GM23248 (cell line): Measurements from ENCODE around the gene UST. TPM values are rescaled to one million over a fixed set of nuclear protein-coding genes. Genes with fewer than 3 reads are reported as not detected.

ENCODE experiments used
- DNase-seq: peaks from one replicate; pipeline ENCODE4 v3.0.0-alpha.2; 2015
- H2AFZ ChIP-seq: fragments of 200-600 bp; sonication (generic); 2 replicates; pipeline ENCODE4 v1.6.1; 2016; ENCODE audit warnings: antibody characterized with exemption
- H3F3A ChIP-seq: fragments of 200-600 bp; sonication (generic); 2 replicates; pipeline ENCODE4 v1.6.1; 2016; ENCODE audit warnings: mild to moderate bottlenecking, antibody characterized with exemption, mixed run types; ENCODE audit not compliant: insufficient read depth
- H3K27ac ChIP-seq: fragments of 200-600 bp; sonication (generic); 2 replicates; pipeline ENCODE4 v1.5.1; 2016; ENCODE audit warnings: mild to moderate bottlenecking
- H3K27me3 ChIP-seq: fragments of 200-600 bp; sonication (generic); replicated peaks from 2 replicates; pipeline ENCODE4 v1.6.1; 2016; ENCODE audit warnings: mild to moderate bottlenecking; ENCODE audit not compliant: insufficient read depth
- H3K36me3 ChIP-seq: fragments of 200-600 bp; sonication (generic); 2 replicates; pipeline ENCODE4 v1.6.1; 2016; ENCODE audit warnings: low read depth, mild to moderate bottlenecking
- H3K4me1 ChIP-seq: fragments of 200-600 bp; sonication (generic); 2 replicates; pipeline ENCODE4 v1.6.1; 2016; ENCODE audit warnings: mild to moderate bottlenecking; ENCODE audit not compliant: insufficient read depth
- H3K4me2 ChIP-seq: fragments of 200-600 bp; sonication (generic); one replicate; pipeline ENCODE4 v1.6.1; 2016; ENCODE audit warnings: mild to moderate bottlenecking; ENCODE audit not compliant: unreplicated experiment
- H3K4me3 ChIP-seq: fragments of 200-600 bp; sonication (generic); 2 replicates; pipeline ENCODE4 v1.5.1; 2016; ENCODE audit warnings: mild to moderate bottlenecking
- H3K79me2 ChIP-seq: fragments of 200-600 bp; sonication (generic); 2 replicates; pipeline ENCODE4 v1.6.1; 2016; ENCODE audit warnings: mild to moderate bottlenecking; ENCODE audit not compliant: insufficient read depth
- H3K9ac ChIP-seq: fragments of 200-600 bp; sonication (generic); 2 replicates; pipeline ENCODE4 v1.6.1; 2016; ENCODE audit warnings: mild to moderate bottlenecking
- H3K9me2 ChIP-seq: fragments of 200-600 bp; sonication (generic); 2 replicates; pipeline ENCODE4 v1.6.1; 2016; ENCODE audit warnings: mixed run types, mild to moderate bottlenecking, moderate library complexity; ENCODE audit not compliant: insufficient read depth
- H3K9me3 ChIP-seq: fragments of 200-600 bp; sonication (generic); one replicate; pipeline ENCODE4 v1.6.1; 2017; ENCODE audit warnings: low read depth
- H4K20me1 ChIP-seq: fragments of 200-600 bp; sonication (generic); 2 replicates; pipeline ENCODE4 v1.6.0; 2016; ENCODE audit not compliant: insufficient read depth
- EZH2 ChIP-seq: fragments of 200-600 bp; sonication (generic); IDR thresholded peaks from 2 replicates; pipeline ENCODE4 v1.6.1; 2018; ENCODE audit warnings: antibody characterized with exemption, mild to moderate bottlenecking; ENCODE audit not compliant: insufficient read depth, poor library complexity, severe bottlenecking
- EZH2phosphoT487 ChIP-seq: fragments of 200-600 bp; sonication (generic); IDR thresholded peaks from 2 replicates; pipeline ENCODE4 v1.6.1; 2018; ENCODE audit warnings: antibody characterized with exemption, moderate library complexity, mild to moderate bottlenecking, low read depth; ENCODE audit not compliant: insufficient read depth
- WGBS, 2 experiments: methylation state at CpG; one replicate each; pipeline ENCODE4 v1.1.6; 2015 to 2017; ENCODE audit warnings: low lambda C conversion rate in 2 of 2, low coverage in 1 of 2; ENCODE audit errors: missing lambda C conversion rate in 2 of 2; 5-methylcytosine and 5-hydroxymethylcytosine counted together
- in situ Hi-C: fragments of 300-500 bp; cut with MboI; formaldehyde crosslinking; loops from 2 replicates; pipeline ENCODE4 v1.15.0; 2020
- polyA plus RNA-seq: library from polyadenylated mRNA; unstranded; fragments of >200 nt; fragmentation: Nextera tagmentation; extraction: Ambion mirVana; gene quantifications from 2 replicates; pipeline ENCODE4 v1.2.1, GENCODE V29; 2016
- total RNA-seq: library from RNA; depleted of rRNA; stranded (reverse); fragments of >200 nt; shearing (Covaris generic); gene quantifications from 2 replicates; pipeline ENCODE4 v1.2.3, GENCODE V29; 2014

The UST gene
- total and polyA plus RNA-seq, 2 experiments from 2014 or later, result 10.1 to 23.3 TPM

- no peak overlapping the region for H3K4me3 ChIP-seq
- no peaks in the 10 kb centered on the region for H3K27me3 ChIP-seq
- H3K79me2 ChIP-seq, result no peaks in the 10 kb centered on the region
- H2AFZ ChIP-seq, result no peak overlapping the region
- WGBS, 2 experiments, result 98 to 100% methylated on average over 1 of the region's 1 CpG
- H3K4me1 ChIP-seq, result no peaks in the 10 kb centered on the region
- no peak overlapping the region for H3K9ac ChIP-seq
- in situ Hi-C loops, result no loop called here
- no peak overlapping the region for H3K4me2 ChIP-seq
- no peaks in the 10 kb centered on the region for H3F3A ChIP-seq
- H3K36me3 ChIP-seq, result no peaks in the 10 kb centered on the region
- H3K9me3 ChIP-seq, result no peaks in the 10 kb centered on the region
- no peaks in the 10 kb centered on the region for H4K20me1 ChIP-seq
- no peak for DNase-seq
- TF ChIP-seq EZH2 (no peak), EZH2phosphoT487 (no peak)
- no peaks in the 10 kb centered on the region for H3K9me2 ChIP-seq
- H3K27ac ChIP-seq, result no peak overlapping the region
Measured at GRCh38 chr6:149057464-149057840, 310.6 kb downstream of the UST start.

- no peaks in the 10 kb centered on the region for H3K79me2 ChIP-seq
- 84 to 86% methylated on average over 7 of the region's 7 CpGs for WGBS, 2 experiments
- no peak for DNase-seq
- no peak overlapping the region for H3K27ac ChIP-seq
- no peaks in the 10 kb centered on the region for H4K20me1 ChIP-seq
- no peak overlapping the region for H2AFZ ChIP-seq
- H3K36me3 ChIP-seq, result no peaks in the 10 kb centered on the region
- TF ChIP-seq EZH2 (no peak), EZH2phosphoT487 (no peak)
- no peaks in the 10 kb centered on the region for H3K9me3 ChIP-seq
- no peak overlapping the region for H3K4me3 ChIP-seq
- H3K27me3 ChIP-seq, result no peaks in the 10 kb centered on the region
- no peak overlapping the region for H3K4me2 ChIP-seq
- no peaks in the 10 kb centered on the region for H3K9me2 ChIP-seq
- H3K4me1 ChIP-seq, result no peaks in the 10 kb centered on the region
- in situ Hi-C loops, result no loop called here
- H3K9ac ChIP-seq, result no peak overlapping the region
- no peaks in the 10 kb centered on the region for H3F3A ChIP-seq
Measured at GRCh38 chr6:149059557-149059956, 312.7 kb downstream of the UST start.

GRCh38 chr6:149060300-149060984 lies 313.6 kb downstream of the UST start:
- Histone ChIP-seq H3K4me1 (no peaks in the 10 kb centered on the region), H3K4me2 (no peak overlapping the region)

GRCh38 chr6:149060985-149061760 lies 314.3 kb downstream of the UST start:
- no peak overlapping the region for H3K9ac ChIP-seq
- DNase-seq, result no peak
- H3F3A ChIP-seq, result no peaks in the 10 kb centered on the region
- H3K79me2 ChIP-seq, result no peaks in the 10 kb centered on the region
- H3K27me3 ChIP-seq, result no peaks in the 10 kb centered on the region
- no peak overlapping the region for H2AFZ ChIP-seq
- H3K4me3 ChIP-seq, result no peak overlapping the region
- no peaks in the 10 kb centered on the region for H3K9me2 ChIP-seq
- TF ChIP-seq EZH2phosphoT487 (no peak), EZH2 (no peak)
- H3K4me1 ChIP-seq, result no peaks in the 10 kb centered on the region
- no peak overlapping the region for H3K27ac ChIP-seq
- 49 to 50% methylated on average over 12 of the region's 12 CpGs for WGBS, 2 experiments
- in situ Hi-C loops, result no loop called here
- no peak overlapping the region for H3K4me2 ChIP-seq
- no peaks in the 10 kb centered on the region for H3K36me3 ChIP-seq
- H4K20me1 ChIP-seq, result no peaks in the 10 kb centered on the region
- no peaks in the 10 kb centered on the region for H3K9me3 ChIP-seq

More at GRCh38 chr6:149060300-149060984, 313.6 kb downstream of the UST start:
- no peak overlapping the region for H3K27ac ChIP-seq
- H3K4me3 ChIP-seq, result no peak overlapping the region
- H3K79me2 ChIP-seq, result no peaks in the 10 kb centered on the region
- H3K36me3 ChIP-seq, result no peaks in the 10 kb centered on the region
- no peaks in the 10 kb centered on the region for H4K20me1 ChIP-seq
- no peak overlapping the region for H2AFZ ChIP-seq
- H3K9me3 ChIP-seq, result no peaks in the 10 kb centered on the region
- in situ Hi-C loops, result no loop called here
- WGBS, 2 experiments, result 88 to 89% methylated on average over 19 of the region's 19 CpGs
- H3F3A ChIP-seq, result no peaks in the 10 kb centered on the region
- H3K9me2 ChIP-seq, result no peaks in the 10 kb centered on the region
- DNase-seq, result no peak
- no peak for TF ChIP-seq EZH2
- no peak for TF ChIP-seq EZH2phosphoT487
- H3K27me3 ChIP-seq, result no peaks in the 10 kb centered on the region
- no peak overlapping the region for H3K9ac ChIP-seq
